ENCODE data around the gene GRB10. TPM values are rescaled to one million over a fixed set of nuclear protein-coding genes. Genes with fewer than 3 reads are reported as not detected.

GRB10 gene
- total and polyA plus RNA-seq, 4 donors: 10.7 to 53.1 (median 17.5) TPM

DNA sequence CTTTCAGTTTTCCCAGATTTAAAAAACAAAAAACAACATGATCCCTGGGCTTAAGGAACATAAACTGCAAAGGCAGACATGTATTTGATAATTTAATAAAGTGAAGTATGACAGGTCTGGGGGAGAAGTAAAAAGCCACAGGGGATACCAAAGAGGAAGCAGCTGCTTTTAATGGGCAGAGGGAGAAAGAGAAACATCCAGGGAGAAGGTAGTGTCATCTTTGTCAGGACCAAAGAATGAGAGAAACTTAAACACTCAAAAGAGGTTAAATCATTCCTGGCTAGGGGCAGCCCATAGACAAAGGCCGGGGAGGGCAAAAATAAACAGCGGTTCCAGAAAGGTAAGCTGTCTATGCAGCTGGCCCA is 94.5 kb downstream of the GRB10 start:
- peak overlapping the region; percentile 78 to 88 for H3K27ac ChIP-seq (ENCODE audit: low read depth in 1 of 2, low read length in 2 of 2)

DNA sequence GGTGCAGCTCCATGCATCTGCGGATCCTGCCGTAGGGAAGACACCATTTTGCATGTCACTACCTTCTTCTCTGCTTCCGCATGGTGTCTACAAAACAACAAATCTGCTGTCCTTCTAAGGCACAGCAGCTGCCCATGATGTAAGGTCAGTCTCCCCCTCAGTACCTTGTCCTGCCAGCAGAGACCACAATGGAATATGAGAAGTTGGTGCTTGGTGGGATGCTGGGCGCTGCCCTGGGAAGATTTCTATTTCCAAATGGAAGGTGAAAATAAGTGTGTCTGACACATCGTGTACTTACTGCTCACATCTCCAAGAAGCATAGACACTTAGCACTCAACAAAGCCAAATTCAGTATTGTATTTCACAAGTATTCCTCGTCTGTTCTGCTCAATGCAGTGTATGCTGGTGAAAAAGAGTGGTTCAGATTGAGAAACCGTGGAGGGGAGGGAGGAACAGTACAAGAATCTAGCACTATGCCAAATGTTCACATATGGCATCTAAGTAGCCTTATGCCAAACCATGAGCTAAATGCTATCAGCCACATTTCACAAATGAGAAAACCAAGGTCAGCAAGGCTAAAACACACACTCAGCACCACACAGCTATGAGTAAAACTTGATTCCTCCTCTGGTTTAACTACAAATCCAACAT is 95.0 kb downstream of the GRB10 start:
- Histone ChIP-seq H3K9ac (ENCODE audit: low read depth in 1 of 2, low read length in 2 of 2) (no peak overlapping the region), H3K36me3 (ENCODE audit: control insufficient read depth in 4 of 4, insufficient read depth in 3 of 4, low read depth in 1 of 4, low read length in 3 of 4) (peaks cover 0 to 4% (median 0%) of the 10 kb centered on the region in 4 donors), H3K27me3 (ENCODE audit: control insufficient read depth in 4 of 4, insufficient read depth in 4 of 4, low read length in 3 of 4) (no peaks in the 10 kb centered on the region), H3K4me3 (ENCODE audit: low read depth in 1 of 3, low read length in 3 of 3) (no peak overlapping the region), H3K27ac (ENCODE audit: low read depth in 1 of 2, low read length in 2 of 2) (peak overlapping the region; percentile 78 to 88), H3K9me3 (ENCODE audit: control insufficient read depth in 4 of 4, low read length in 3 of 4) (no peaks in the 10 kb centered on the region), H3K4me1 (ENCODE audit: control insufficient read depth in 4 of 4, insufficient read depth in 4 of 4, low read length in 3 of 4) (peaks cover 2 to 54% (median 42%) of the 10 kb centered on the region in 4 donors)
- DNase-seq (ENCODE audit: low spot score): no peak
- 86% methylated on average over 7 of the region's 7 CpGs for WGBS
- TF ChIP-seq EGR1 (IDR thresholded peaks at IDR 0.05; ENCODE audit: low read depth in 2 of 2) (no peak), FOXA2 (IDR thresholded peaks at IDR 0.05) (no peak), HNF4A (conservative IDR thresholded peaks at IDR 0.05) (no peak), YY1 (IDR thresholded peaks at IDR 0.05) (no peak), GABPA (IDR thresholded peaks at IDR 0.05 in 1 of 2, conservative IDR thresholded peaks at IDR 0.05 in 1 of 2) (no peak), RXRA (IDR thresholded peaks at IDR 0.05) (no peak), TAF1 (conservative IDR thresholded peaks at IDR 0.05) (no peak), SP1 (IDR thresholded peaks at IDR 0.05) (no peak)
- TF ChIP-seq, protein P1, sequence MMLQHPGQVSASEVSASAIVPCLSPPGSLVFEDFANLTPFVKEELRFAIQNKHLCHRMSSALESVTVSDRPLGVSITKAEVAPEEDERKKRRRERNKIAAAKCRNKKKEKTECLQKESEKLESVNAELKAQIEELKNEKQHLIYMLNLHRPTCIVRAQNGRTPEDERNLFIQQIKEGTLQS (IDR thresholded peaks at IDR 0.05): no peak
- TF ChIP-seq, protein P2, sequence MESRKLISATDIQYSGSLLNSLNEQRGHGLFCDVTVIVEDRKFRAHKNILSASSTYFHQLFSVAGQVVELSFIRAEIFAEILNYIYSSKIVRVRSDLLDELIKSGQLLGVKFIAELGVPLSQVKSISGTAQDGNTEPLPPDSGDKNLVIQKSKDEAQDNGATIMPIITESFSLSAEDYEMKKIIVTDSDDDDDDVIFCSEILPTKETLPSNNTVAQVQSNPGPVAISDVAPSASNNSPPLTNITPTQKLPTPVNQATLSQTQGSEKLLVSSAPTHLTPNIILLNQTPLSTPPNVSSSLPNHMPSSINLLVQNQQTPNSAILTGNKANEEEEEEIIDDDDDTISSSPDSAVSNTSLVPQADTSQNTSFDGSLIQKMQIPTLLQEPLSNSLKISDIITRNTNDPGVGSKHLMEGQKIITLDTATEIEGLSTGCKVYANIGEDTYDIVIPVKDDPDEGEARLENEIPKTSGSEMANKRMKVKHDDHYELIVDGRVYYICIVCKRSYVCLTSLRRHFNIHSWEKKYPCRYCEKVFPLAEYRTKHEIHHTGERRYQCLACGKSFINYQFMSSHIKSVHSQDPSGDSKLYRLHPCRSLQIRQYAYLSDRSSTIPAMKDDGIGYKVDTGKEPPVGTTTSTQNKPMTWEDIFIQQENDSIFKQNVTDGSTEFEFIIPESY (IDR thresholded peaks at IDR 0.05): no peak
- TF ChIP-seq, protein P3, sequence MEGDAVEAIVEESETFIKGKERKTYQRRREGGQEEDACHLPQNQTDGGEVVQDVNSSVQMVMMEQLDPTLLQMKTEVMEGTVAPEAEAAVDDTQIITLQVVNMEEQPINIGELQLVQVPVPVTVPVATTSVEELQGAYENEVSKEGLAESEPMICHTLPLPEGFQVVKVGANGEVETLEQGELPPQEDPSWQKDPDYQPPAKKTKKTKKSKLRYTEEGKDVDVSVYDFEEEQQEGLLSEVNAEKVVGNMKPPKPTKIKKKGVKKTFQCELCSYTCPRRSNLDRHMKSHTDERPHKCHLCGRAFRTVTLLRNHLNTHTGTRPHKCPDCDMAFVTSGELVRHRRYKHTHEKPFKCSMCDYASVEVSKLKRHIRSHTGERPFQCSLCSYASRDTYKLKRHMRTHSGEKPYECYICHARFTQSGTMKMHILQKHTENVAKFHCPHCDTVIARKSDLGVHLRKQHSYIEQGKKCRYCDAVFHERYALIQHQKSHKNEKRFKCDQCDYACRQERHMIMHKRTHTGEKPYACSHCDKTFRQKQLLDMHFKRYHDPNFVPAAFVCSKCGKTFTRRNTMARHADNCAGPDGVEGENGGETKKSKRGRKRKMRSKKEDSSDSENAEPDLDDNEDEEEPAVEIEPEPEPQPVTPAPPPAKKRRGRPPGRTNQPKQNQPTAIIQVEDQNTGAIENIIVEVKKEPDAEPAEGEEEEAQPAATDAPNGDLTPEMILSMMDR (IDR thresholded peaks at IDR 0.05; ENCODE audit: low read depth, low read length, missing input control): no peak
- TF ChIP-seq, protein P4, sequence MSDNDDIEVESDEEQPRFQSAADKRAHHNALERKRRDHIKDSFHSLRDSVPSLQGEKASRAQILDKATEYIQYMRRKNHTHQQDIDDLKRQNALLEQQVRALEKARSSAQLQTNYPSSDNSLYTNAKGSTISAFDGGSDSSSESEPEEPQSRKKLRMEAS (IDR thresholded peaks at IDR 0.05): no peak

More for the DNA sequence above, 94.5 kb downstream of the GRB10 start:
- Histone ChIP-seq H3K27me3 (ENCODE audit: control insufficient read depth in 4 of 4, insufficient read depth in 4 of 4, low read length in 3 of 4) (no peaks in the 10 kb centered on the region), H3K36me3 (ENCODE audit: control insufficient read depth in 4 of 4, insufficient read depth in 3 of 4, low read depth in 1 of 4, low read length in 3 of 4) (peaks cover 0 to 4% (median 2%) of the 10 kb centered on the region in 4 donors), H3K4me1 (ENCODE audit: control insufficient read depth in 4 of 4, insufficient read depth in 4 of 4, low read length in 3 of 4) (peaks cover 2 to 51% (median 40%) of the 10 kb centered on the region in 4 donors), H3K4me3 (ENCODE audit: low read depth in 1 of 3, low read length in 3 of 3) (no peak overlapping the region), H3K9me3 (ENCODE audit: control insufficient read depth in 4 of 4, low read length in 3 of 4) (no peaks in the 10 kb centered on the region), H3K9ac (ENCODE audit: low read depth in 1 of 2, low read length in 2 of 2) (no peak overlapping the region)
- no peak for DNase-seq (ENCODE audit: low spot score)
- WGBS: 58% methylated on average over 2 of the region's 2 CpGs
- TF ChIP-seq FOXA1 (IDR thresholded peaks at IDR 0.05) (no peak), RXRA (IDR thresholded peaks at IDR 0.05) (no peak), YY1 (IDR thresholded peaks at IDR 0.05) (no peak), SP1 (IDR thresholded peaks at IDR 0.05) (no peak), FOXA2 (IDR thresholded peaks at IDR 0.05) (no peak), GABPA (IDR thresholded peaks at IDR 0.05 in 1 of 2, conservative IDR thresholded peaks at IDR 0.05 in 1 of 2) (no peak), EGR1 (IDR thresholded peaks at IDR 0.05; ENCODE audit: low read depth in 2 of 2) (no peak), RAD21 (IDR thresholded peaks at IDR 0.05) (no peak), HNF4A (conservative IDR thresholded peaks at IDR 0.05) (no peak)
- TF ChIP-seq, protein P3 (IDR thresholded peaks at IDR 0.05; ENCODE audit: low read depth, low read length, missing input control): no peak
- TF ChIP-seq, protein P2 (IDR thresholded peaks at IDR 0.05): no peak
- TF ChIP-seq, protein P1 (IDR thresholded peaks at IDR 0.05): no peak
